ENCODE data around the gene FBXL19. TPM values are rescaled to one million over a fixed set of nuclear protein-coding genes. Genes with fewer than 3 reads are reported as not detected.
A peak's percentile ranks its signal among the peaks of the same experiment; 100 is the strongest.

FBXL19 gene
- total RNA-seq, 1 experiment from 2014 or later, result 70.8 TPM

DNA sequence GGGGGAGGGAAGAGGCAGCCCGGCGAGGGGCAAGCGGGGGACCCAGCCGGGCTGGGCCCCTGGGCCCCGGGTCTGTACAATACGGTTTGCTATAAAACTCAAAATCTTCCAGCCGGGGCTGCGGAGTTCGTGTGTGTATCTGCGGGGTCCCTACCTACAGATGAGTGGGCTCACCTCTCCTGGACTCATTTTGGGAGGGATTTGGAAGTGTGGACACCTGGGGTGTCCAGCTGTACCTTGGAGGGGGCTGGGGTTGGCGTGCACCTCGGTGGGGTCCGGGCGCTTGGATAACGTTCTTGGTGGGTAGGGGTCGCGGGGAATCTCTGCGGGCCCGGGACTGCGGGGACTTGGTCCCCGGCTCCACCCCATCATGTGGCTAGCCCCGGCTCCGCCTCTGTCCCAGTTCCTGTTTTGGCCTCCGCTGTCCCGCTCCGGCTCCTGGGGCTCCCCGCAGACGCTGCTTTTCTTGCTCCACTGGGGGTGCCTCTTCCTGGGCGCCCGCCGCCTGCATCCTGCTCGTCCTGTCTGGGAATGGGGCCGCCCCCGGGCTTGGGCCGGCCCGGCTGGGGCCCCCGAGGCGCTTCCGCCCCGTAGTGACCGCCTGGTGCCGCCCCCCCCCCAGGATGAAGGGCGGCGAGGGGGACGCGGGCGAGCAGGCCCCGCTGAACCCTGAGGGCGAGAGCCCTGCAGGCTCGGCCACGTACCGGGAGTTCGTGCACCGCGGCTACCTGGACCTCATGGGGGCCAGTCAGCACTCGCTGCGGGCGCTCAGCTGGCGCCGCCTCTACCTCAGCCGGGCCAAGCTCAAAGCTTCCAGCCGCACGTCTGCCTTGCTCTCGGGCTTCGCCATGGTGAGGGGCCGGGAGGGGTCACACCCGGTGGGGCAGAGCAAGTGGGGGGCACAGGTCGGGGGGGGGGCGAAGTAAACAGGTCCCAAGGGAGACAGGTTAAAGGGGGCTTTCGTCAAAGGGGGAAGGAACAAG is 25.6 kb downstream of the FBXL19 start, which contains the start of gene ORAI3:
Gene ORAI3, plus strand, starts transcription at position 402 of the 983 bp plus-strand sequence. Its CDS starts 222 bp downstream, at position 624.
- Histone ChIP-seq H3K9me2 (ENCODE audit: insufficient read depth) (no peaks in the 10 kb centered on the region), H3K4me1 (replicated peaks; ENCODE audit: insufficient read depth) (peaks cover 15% of the 10 kb centered on the region), H3K27me3 (ENCODE audit: insufficient read depth, low read depth) (no peaks in the 10 kb centered on the region), H3K79me2 (ENCODE audit: low read depth) (no peaks in the 10 kb centered on the region), H3F3A (ENCODE audit: insufficient read depth, low read depth) (peaks cover 49% of the 10 kb centered on the region; the same call in 1 of the 2 replicates), H2AFZ (peak within 1 kb of the TSS; percentile 57; the same call in 1 of the 2 replicates), H3K36me3 (ENCODE audit: low read depth) (peaks cover 8% of the 10 kb centered on the region; the same call in 1 of the 2 replicates), H3K4me2 (peak within 1 kb of the TSS; percentile 91), H3K9me3 (ENCODE audit: insufficient read depth, low read depth) (no peaks in the 10 kb centered on the region), H4K20me1 (ENCODE audit: insufficient read depth) (peaks cover 10% of the 10 kb centered on the region; the same call in 1 of the 2 replicates), H3K27ac (no peak within 1 kb of the TSS), H3K4me3 (peak within 1 kb of the TSS; percentile 90)
- ChIA-PET POLR2A (ENCODE audit: unreplicated experiment) (interaction anchor here (0.5 to 0.6 kb wide), 3 partner anchors 57 to 209 kb away, joined by 8 to 23 read pairs (median 12); a partner anchor contains a TSS), CTCF (no interaction called here)
- peak; percentile 53 to 73 for DNase-seq
- intact Hi-C loops (cut with micrococcal nuclease; ENCODE audit: unreplicated experiment), result no loop called here
- no peak for TF ChIP-seq EZH2 (IDR thresholded peaks at IDR 0.05; ENCODE audit: low read depth)
- BruUV-seq (replicated peaks), result TSS peak; percentile 11

DNA sequence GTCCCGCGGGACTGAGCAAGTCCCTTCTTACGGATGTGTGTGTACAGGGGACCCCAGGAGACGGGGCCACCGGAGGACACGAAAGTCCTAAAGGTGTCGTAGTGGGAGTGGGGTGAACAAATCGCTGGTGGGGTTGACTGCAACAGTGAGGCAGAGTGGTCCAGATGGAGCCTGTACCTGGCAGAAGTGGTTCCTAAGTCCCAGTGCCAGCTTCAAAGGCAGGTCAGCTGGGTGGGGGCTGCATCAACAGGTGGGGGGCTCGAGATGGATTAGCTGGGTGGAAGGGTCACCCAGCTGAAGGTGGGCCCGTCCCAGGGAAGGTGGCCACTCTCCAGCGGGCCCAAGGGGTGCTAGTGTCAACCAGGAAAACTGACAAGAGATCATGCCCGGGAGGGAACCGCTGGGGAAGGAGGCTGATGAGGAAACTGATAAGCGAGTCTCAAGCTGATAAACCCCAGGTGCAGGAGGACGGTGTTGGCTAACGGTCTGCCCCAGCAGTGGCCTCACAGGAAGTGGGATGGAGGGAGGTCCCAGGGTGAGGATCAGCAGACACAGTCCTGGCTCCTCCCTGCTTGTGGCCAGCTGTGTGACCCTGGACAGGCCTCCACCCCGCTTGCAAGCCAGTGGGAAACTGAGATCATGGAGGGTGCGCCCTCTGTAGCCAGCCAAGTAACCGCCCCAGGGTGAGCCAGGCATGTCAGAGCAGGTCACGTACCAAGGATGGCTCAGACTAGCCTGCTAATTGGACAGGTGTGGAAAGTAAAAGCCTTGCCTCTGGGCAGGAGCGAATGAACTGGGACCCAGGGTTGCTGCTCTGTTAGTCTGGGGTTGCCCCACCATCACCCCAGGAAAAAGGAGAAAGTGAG is 26.5 kb downstream of the FBXL19 start:
- TF ChIP-seq EZH2 (IDR thresholded peaks at IDR 0.05; ENCODE audit: low read depth), result no peak
- TF ChIP-seq, protein P1, sequence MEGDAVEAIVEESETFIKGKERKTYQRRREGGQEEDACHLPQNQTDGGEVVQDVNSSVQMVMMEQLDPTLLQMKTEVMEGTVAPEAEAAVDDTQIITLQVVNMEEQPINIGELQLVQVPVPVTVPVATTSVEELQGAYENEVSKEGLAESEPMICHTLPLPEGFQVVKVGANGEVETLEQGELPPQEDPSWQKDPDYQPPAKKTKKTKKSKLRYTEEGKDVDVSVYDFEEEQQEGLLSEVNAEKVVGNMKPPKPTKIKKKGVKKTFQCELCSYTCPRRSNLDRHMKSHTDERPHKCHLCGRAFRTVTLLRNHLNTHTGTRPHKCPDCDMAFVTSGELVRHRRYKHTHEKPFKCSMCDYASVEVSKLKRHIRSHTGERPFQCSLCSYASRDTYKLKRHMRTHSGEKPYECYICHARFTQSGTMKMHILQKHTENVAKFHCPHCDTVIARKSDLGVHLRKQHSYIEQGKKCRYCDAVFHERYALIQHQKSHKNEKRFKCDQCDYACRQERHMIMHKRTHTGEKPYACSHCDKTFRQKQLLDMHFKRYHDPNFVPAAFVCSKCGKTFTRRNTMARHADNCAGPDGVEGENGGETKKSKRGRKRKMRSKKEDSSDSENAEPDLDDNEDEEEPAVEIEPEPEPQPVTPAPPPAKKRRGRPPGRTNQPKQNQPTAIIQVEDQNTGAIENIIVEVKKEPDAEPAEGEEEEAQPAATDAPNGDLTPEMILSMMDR (conservative IDR thresholded peaks at IDR 0.05), result peak; percentile 35; the same call in 1 of the 2 replicates
- no peaks in the 10 kb centered on the region for H3K79me2 ChIP-seq (ENCODE audit: low read depth)
- DNase-seq, result peak; percentile 91 to 99
- no peak overlapping the region for H2AFZ ChIP-seq
- peaks cover 4% of the 10 kb centered on the region; the same call in 1 of the 2 replicates for H4K20me1 ChIP-seq (ENCODE audit: insufficient read depth)
- TSS peak; percentile 100 for BruUV-seq (replicated peaks)
- POLR2A ChIA-PET (ENCODE audit: unreplicated experiment), result interaction anchor here (0.5 to 0.6 kb wide), 4 partner anchors 56 to 210 kb away, joined by 5 to 23 read pairs (median 10); a partner anchor contains a TSS
- CTCF ChIA-PET, result interaction anchor here (0.6 kb wide), 2 partner anchors 26 to 493 kb away, joined by 3 read pairs; partner anchors contain the start of gene FBXL19
- H3K4me3 ChIP-seq, result peak overlapping the region; percentile 90
- intact Hi-C loops (cut with micrococcal nuclease; ENCODE audit: unreplicated experiment), result loop anchor here (1.0 to 10.0 kb wide), 3 partner anchors 27 to 915 kb away; partner anchors contain the start of genes ARMC5 and FBXL19
- H3K27me3 ChIP-seq (ENCODE audit: insufficient read depth, low read depth), result no peaks in the 10 kb centered on the region
- no peaks in the 10 kb centered on the region for H3K9me3 ChIP-seq (ENCODE audit: insufficient read depth, low read depth)
- peaks cover 49% of the 10 kb centered on the region; the same call in 1 of the 2 replicates for H3F3A ChIP-seq (ENCODE audit: insufficient read depth, low read depth)
- H3K9me2 ChIP-seq (ENCODE audit: insufficient read depth), result no peaks in the 10 kb centered on the region
- 0 out of 2 replicates have a peak, but pooled peaks cover 2% of the 10 kb centered on the region for H3K36me3 ChIP-seq (ENCODE audit: low read depth)
- no peak overlapping the region for H3K27ac ChIP-seq
- peak overlapping the region; percentile 91 for H3K4me2 ChIP-seq
- peaks cover 15% of the 10 kb centered on the region for H3K4me1 ChIP-seq (replicated peaks; ENCODE audit: insufficient read depth)

DNA sequence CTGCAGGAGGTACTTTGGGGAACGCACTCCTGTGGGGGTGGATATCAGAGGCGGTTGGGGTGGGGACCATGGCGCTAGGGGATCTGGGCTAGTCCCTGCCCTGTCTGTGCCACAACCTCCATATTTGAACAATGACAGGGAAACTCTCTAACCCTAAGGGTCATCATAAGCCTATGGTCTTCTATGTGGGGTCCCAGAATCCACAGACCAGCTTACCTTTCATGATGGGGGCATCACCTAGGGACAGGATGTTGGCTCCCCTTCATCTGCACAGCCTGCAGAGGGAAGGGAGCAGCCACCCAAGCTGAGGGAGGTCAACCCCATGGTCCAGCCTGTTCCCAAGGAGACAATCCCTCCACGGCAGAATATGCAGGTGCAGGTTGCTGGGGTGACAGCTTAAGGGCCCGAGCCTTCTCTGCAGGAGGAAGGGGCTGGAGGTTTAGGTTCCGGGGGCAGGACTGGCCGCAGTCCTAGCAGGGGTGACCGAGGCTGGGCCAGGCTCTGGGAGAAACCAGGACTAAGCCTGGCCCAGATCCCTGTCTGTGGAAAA is 27.2 kb downstream of the FBXL19 start:
- Histone ChIP-seq H3K27ac (no peak overlapping the region), H3K27me3 (ENCODE audit: insufficient read depth, low read depth) (no peaks in the 10 kb centered on the region), H3K4me1 (replicated peaks; ENCODE audit: insufficient read depth) (peaks cover 15% of the 10 kb centered on the region), H3K4me3 (peak overlapping the region; percentile 90; the same call in 1 of the 2 replicates), H3K9me3 (ENCODE audit: insufficient read depth, low read depth) (no peaks in the 10 kb centered on the region), H2AFZ (no peak overlapping the region), H3K4me2 (peak overlapping the region; percentile 91), H3F3A (ENCODE audit: insufficient read depth, low read depth) (peaks cover 42% of the 10 kb centered on the region; the same call in 1 of the 2 replicates), H3K36me3 (ENCODE audit: low read depth) (no peaks in the 10 kb centered on the region), H3K79me2 (ENCODE audit: low read depth) (no peaks in the 10 kb centered on the region), H3K9me2 (ENCODE audit: insufficient read depth) (no peaks in the 10 kb centered on the region), H4K20me1 (ENCODE audit: insufficient read depth) (peaks cover 4% of the 10 kb centered on the region; the same call in 1 of the 2 replicates)
- ChIA-PET POLR2A (ENCODE audit: unreplicated experiment) (interaction anchor here (0.6 kb wide), 1 partner anchor 111 kb away, joined by 5 read pairs; no protein-coding TSS in a partner anchor), CTCF (no interaction called here)
- intact Hi-C loops (cut with micrococcal nuclease; ENCODE audit: unreplicated experiment), result loop anchor here (1.0 to 10.0 kb wide), 3 partner anchors 27 to 914 kb away; partner anchors contain the start of genes ARMC5 and FBXL19
- BruUV-seq (replicated peaks), result no TSS peak
- DNase-seq, result no peak
- TF ChIP-seq, protein P1 (conservative IDR thresholded peaks at IDR 0.05), result no peak
- TF ChIP-seq EZH2 (IDR thresholded peaks at IDR 0.05; ENCODE audit: low read depth), result no peak
